HUES48 (cell line): Measurements from ENCODE around the gene DYNLT4.
"Not testable (repeated sequence)": the region's sequence is repeated elsewhere in the genome, so short reads cannot be mapped to it uniquely, and the experiment has no call there.

Experiments
- H3K27ac ChIP-seq: one replicate; pipeline ENCODE4 v1.7.0; 2013; ENCODE audit warnings: low read depth, low read length, inconsistent platforms
- H3K27me3 ChIP-seq: 2 replicates; pipeline ENCODE4 v1.6.1; 2013; ENCODE audit warnings: mild to moderate bottlenecking, low read length; ENCODE audit not compliant: control insufficient read depth, insufficient read depth
- H3K36me3 ChIP-seq: 2 replicates; pipeline ENCODE4 v1.6.1; 2013; ENCODE audit warnings: low read length; ENCODE audit not compliant: control insufficient read depth, insufficient read depth
- H3K4me1 ChIP-seq: 2 replicates; pipeline ENCODE4 v1.6.1; 2013; ENCODE audit warnings: mild to moderate bottlenecking, low read length; ENCODE audit not compliant: control insufficient read depth, insufficient read depth
- H3K4me3 ChIP-seq: 2 replicates; pipeline ENCODE4 v1.5.1; 2013; ENCODE audit warnings: mild to moderate bottlenecking, low read depth, low read length
- H3K9ac ChIP-seq: 2 replicates; pipeline ENCODE4 v1.6.1; 2013; ENCODE audit warnings: mild to moderate bottlenecking, low read depth, low read length, moderate library complexity
- H3K9me3 ChIP-seq: 2 replicates; pipeline ENCODE4 v1.6.1; 2013; ENCODE audit warnings: low read length; ENCODE audit not compliant: control insufficient read depth, insufficient read depth

DYNLT4 gene

DNA sequence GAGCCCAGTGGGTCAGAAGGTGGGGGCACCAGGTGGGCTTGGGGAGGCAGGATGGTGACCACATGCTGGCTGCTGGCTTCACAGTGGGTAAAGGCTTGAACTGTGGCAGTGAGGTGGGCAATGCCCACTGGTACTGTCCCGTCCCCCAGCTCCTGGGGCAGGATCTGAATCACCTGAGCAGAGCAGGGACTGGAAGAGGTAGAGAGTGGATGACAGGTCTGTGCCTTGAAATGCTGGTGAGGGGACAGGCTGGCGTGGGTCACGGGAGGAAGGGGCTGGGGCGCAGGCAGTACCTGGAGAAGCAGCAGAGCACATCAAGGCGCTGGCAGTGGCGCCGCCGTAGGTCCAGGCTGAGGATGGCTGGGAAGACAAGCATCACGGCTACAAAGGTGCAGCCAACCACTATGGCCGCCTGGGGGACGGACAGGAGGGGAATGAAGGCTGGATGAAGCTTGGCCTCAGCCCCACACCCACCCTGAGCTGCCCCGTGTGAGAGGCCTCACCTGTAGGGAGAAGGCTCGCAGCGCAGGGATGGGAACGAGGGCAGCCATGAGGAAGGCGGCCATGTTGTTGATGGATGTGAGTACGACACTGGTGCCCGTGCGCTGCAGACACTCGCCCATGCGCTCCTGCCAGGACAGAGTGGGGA lies 21.0 kb upstream of the DYNLT4 start:
- no peak overlapping the region for H3K4me3 ChIP-seq
- no peak overlapping the region for H3K9ac ChIP-seq
- no peaks in the 10 kb centered on the region for H3K27me3 ChIP-seq
- H3K4me1 ChIP-seq = peaks cover 12% of the 10 kb centered on the region; the same call in 1 of the 2 replicates
- no peaks in the 10 kb centered on the region for H3K9me3 ChIP-seq
- no peak overlapping the region for H3K27ac ChIP-seq
- H3K36me3 ChIP-seq = no peaks in the 10 kb centered on the region

DNA sequence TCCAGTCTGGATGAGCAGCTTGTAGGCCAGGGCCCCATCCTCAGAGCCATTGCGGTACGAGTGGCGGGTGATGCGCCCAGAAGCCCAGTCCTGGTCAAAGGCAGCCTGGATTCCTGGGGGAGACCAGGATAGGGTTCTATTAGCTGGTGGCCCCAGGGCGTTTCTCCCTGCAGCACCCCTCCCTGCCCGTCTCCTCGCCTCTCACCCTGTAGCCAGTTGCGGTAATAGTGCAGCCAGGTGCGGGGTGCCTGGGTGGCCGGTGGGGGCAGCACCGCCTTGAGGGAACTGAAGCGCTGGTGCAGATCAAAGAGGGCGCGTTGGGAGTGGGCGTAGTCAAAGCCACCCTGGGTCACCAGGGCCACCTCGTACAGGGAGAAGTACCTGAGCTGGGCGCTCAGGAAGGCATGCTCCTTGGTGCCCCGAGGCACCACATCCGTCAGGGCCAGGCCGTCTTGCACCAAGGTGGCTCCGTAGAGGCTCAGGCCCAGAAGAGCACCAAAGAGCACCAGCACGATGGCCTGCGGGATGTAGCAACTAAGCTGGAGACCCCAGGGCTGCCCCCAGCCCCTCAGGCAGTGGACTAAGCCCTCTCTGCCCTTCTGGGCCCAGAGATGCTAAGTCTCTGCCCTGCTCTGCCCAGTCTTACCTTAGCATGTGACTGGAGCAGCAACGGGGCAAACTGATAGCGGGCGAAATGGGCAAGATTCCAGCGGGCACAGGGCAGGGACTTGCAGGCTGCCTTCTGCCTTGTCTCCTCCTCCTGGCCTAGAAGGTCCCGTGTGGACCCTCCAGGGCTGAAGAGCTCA lies 20.2 kb upstream of the DYNLT4 start:
- H3K4me3 ChIP-seq = no peak overlapping the region
- H3K27me3 ChIP-seq = no peaks in the 10 kb centered on the region
- H3K4me1 ChIP-seq = peaks cover 12% of the 10 kb centered on the region; the same call in 1 of the 2 replicates
- H3K27ac ChIP-seq = no peak overlapping the region
- no peaks in the 10 kb centered on the region for H3K36me3 ChIP-seq
- H3K9ac ChIP-seq = no peak overlapping the region
- H3K9me3 ChIP-seq = no peaks in the 10 kb centered on the region

GRCh38 chr1:44826375-44827196 lies 19.4 kb upstream of the DYNLT4 start:
- no peaks in the 10 kb centered on the region for H3K36me3 ChIP-seq
- no peak overlapping the region for H3K9ac ChIP-seq
- no peak overlapping the region for H3K27ac ChIP-seq
- H3K4me1 ChIP-seq = peaks cover 7% of the 10 kb centered on the region; the same call in 1 of the 2 replicates
- no peaks in the 10 kb centered on the region for H3K9me3 ChIP-seq
- no peaks in the 10 kb centered on the region for H3K27me3 ChIP-seq
- no peak overlapping the region for H3K4me3 ChIP-seq

GRCh38 chr1:44824392-44824791 lies 17.2 kb upstream of the DYNLT4 start:
- not testable (repeated sequence) for H3K27me3 ChIP-seq, H3K36me3 ChIP-seq, H3K9me3 ChIP-seq, H3K27ac ChIP-seq, H3K9ac ChIP-seq, H3K4me3 ChIP-seq, H3K4me1 ChIP-seq

DNA sequence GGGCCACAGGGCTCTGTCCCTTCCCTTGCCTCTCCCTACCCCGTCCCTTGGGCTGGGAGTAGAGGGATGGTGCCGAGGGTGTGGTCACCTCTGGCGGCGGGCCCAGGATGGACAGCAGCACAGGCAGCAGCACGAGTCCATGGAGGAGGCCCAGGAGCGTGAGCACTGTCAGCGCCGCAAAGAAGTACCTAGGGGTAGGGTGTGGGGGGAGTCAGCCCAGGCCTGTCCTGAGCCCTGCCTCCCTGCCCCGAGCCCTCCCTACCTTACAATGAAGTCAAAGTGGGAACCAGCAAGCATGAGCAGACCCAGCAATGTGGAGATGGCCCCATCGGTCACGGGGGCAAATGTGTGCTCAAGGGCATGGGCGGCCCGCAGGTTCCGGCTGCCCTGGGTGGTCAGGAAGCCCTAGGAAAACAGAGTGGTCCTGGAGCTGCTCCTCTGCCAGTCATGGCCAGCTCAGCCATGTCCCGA lies 15.9 kb upstream of the DYNLT4 start:
- Histone ChIP-seq H3K36me3 (no peaks in the 10 kb centered on the region), H3K9me3 (no peaks in the 10 kb centered on the region), H3K27me3 (no peaks in the 10 kb centered on the region)

GRCh38 chr1:44822131-44822701 lies 15.1 kb upstream of the DYNLT4 start:
- Histone ChIP-seq H3K27ac (no peak overlapping the region), H3K27me3 (no peaks in the 10 kb centered on the region), H3K9ac (no peak overlapping the region), H3K4me3 (no peak overlapping the region), H3K9me3 (no peaks in the 10 kb centered on the region), H3K36me3 (no peaks in the 10 kb centered on the region), H3K4me1 (peaks cover 6% of the 10 kb centered on the region; the same call in 1 of the 2 replicates)

More for the DNA sequence above, 15.9 kb upstream of the DYNLT4 start:
- Histone ChIP-seq H3K4me1 (peaks cover 6% of the 10 kb centered on the region; the same call in 1 of the 2 replicates), H3K9ac (no peak overlapping the region), H3K4me3 (no peak overlapping the region), H3K27ac (no peak overlapping the region)

GRCh38 chr1:44821240-44821715 lies 14.1 kb upstream of the DYNLT4 start:
- Histone ChIP-seq H3K9ac (no peak overlapping the region), H3K4me3 (no peak overlapping the region), H3K36me3 (no peaks in the 10 kb centered on the region), H3K27ac (no peak overlapping the region), H3K9me3 (no peaks in the 10 kb centered on the region), H3K27me3 (no peaks in the 10 kb centered on the region), H3K4me1 (peaks cover 6% of the 10 kb centered on the region; the same call in 1 of the 2 replicates)

DNA sequence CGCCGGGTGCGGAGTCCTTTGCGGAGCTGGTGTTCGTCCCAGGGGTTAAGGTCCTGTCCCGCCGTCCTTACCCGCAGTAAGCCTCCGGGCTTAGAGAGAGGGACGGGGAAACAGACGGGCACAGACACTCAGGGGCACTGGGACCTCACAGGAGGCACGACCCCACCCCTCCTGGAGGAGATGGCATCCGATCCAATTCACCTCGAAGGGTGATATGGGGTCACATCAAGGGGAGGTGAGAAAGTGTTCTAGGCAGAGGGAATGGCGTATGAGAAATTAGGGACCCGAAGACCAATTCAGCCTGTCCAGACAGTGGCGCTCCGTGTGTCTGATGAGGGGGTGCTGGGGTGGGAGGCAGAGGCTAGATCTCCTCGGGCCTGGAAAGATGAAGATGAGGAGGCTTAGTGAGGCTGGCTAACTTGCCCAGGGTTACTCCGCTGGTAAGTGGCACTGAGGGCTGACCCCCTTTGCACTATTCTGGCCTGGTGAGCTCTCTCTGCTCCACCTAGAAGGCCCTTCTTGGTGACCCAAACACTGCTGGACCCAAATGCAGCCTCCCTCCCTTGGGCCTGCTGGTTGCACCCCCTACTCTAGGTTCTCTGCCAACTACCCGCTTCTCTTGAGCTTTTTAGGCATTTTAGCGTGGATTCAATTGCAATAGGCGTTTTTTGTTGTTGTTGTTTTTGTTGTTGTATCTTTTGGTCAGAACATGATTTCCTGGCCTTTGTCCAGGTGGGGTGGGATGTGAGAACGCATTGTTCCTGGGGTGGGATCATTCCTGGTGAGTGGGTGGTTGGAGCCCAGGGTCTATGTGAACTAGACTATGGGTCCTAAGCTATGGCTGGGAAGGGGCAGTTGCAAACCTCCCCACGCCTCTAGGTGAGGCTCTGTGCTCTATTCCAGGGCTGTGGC lies 13.4 kb upstream of the DYNLT4 start:
- Histone ChIP-seq H3K9ac (peak overlapping the region; percentile 98), H3K27me3 (no peaks in the 10 kb centered on the region), H3K36me3 (no peaks in the 10 kb centered on the region), H3K27ac (peak overlapping the region; percentile 97), H3K4me3 (peak overlapping the region; percentile 58), H3K4me1 (peaks cover 6% of the 10 kb centered on the region; the same call in 1 of the 2 replicates), H3K9me3 (no peaks in the 10 kb centered on the region)

DNA sequence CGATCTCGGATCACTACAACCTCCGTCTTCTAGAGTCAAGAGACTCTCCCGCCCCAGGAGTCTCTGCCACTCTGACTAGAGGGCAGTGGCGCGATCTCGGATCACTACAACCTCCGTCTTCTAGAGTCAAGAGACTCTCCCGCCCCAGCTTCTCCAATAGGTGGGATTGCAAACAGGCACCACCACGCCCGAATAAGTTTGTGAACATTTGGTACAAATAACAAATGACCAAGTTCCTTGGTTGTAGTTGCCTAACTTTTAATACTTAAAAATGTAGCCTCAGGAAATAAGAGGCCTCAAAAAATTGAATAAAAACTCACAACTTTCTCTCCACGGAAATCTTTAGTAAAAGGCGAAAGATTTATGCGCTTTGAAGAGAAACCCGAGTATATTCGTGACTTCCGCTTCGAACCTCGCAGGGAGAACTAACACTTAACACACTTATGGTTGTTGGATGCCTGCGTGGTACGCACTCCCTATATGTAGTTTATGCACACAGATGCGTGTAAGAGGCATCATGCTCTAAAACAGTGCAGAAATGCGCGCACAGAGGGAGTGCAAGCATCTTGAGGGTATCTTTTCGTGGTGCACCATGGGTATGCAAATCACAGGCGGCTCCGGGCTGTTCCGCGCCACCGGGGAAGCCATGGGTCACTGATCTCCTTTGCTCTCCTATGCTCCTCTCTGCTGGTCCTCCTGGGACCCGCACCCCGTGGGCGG lies 12.6 kb upstream of the DYNLT4 start:
- Histone ChIP-seq H3K4me1 (peaks cover 6% of the 10 kb centered on the region; the same call in 1 of the 2 replicates), H3K27ac (peak overlapping the region; percentile 97), H3K36me3 (no peaks in the 10 kb centered on the region), H3K9me3 (no peaks in the 10 kb centered on the region), H3K4me3 (peak overlapping the region; percentile 58), H3K27me3 (no peaks in the 10 kb centered on the region), H3K9ac (peak overlapping the region; percentile 98)
